Activated naive CD4-positive, alpha-beta T cell treated with anti-CD3 and anti-CD28 coated beads for 36 hours (primary cell): Measurements from ENCODE around the gene GNPDA1. TPM values are rescaled to one million over a fixed set of nuclear protein-coding genes. Genes with fewer than 3 reads are reported as not detected.
A peak's percentile ranks its signal among the peaks of the same experiment; 100 is the strongest.

Experiments used
- CTCF ChIA-PET: fragments of 350-600 bp; sonication (Branson Sonifier 250); formaldehyde crosslinking; loops from one replicate; lab custom pipeline; 2021; ENCODE audit warnings: antibody characterized with exemption; lab: Charles Lee
- DNase-seq: peaks from one replicate; pipeline ENCODE4 v3.0.0-alpha.2; 2020
- H3K27ac Mint-ChIP-seq: one replicate; pipeline ENCODE4 v1.8.0; 2021; ENCODE audit warnings: mild to moderate bottlenecking, mixed read lengths
- H3K27me3 Mint-ChIP-seq: one replicate; pipeline ENCODE4 v1.8.0; 2021; ENCODE audit warnings: low read depth, mixed read lengths
- H3K36me3 Mint-ChIP-seq: one replicate; pipeline ENCODE4 v1.8.0; 2021; ENCODE audit warnings: low read depth, mixed read lengths
- H3K4me1 Mint-ChIP-seq: one replicate; pipeline ENCODE4 v1.8.0; 2021; ENCODE audit warnings: low read depth, mixed read lengths
- H3K4me3 Mint-ChIP-seq: one replicate; pipeline ENCODE4 v1.8.0; 2021; ENCODE audit warnings: mild to moderate bottlenecking, moderate library complexity, mixed read lengths
- H3K9me3 Mint-ChIP-seq: one replicate; pipeline ENCODE4 v1.8.0; 2021; ENCODE audit warnings: mixed read lengths
- intact Hi-C: fragments of 100-400 bp; cut with micrococcal nuclease; formaldehyde crosslinking; loops from one replicate; pipeline ENCODE4 v1.15.1; 2023
- total RNA-seq, 2 experiments: library from RNA; stranded (reverse); gene quantifications; one replicate each; pipeline ENCODE4 v1.2.3, GENCODE V29; 2021

GNPDA1 gene
- total RNA-seq, 2 experiments from 2014 or later, result 250 to 259 TPM

GRCh38 chr5:142006363-142007236 is 6.2 kb downstream of the GNPDA1 start:
- H3K27me3 Mint-ChIP-seq, result no peaks in the 10 kb centered on the region
- CTCF ChIA-PET, result interaction anchor here (0.6 to 12.7 kb wide), 16 partner anchors 9 to 315 kb away, joined by 3 to 137 read pairs (median 4); partner anchors contain the start of gene RNF14
- H3K9me3 Mint-ChIP-seq, result peaks cover 3% of the 10 kb centered on the region
- H3K4me3 Mint-ChIP-seq, result peak overlapping the region; percentile 69
- peak overlapping the region; percentile 100 for H3K27ac Mint-ChIP-seq
- H3K4me1 Mint-ChIP-seq, result peaks cover 87% of the 10 kb centered on the region
- peak; percentile 86 for DNase-seq
- intact Hi-C loops, result loop anchor here (1.0 to 2.0 kb wide), 6 partner anchors 9 to 350 kb away; partner anchors contain the start of gene RNF14
- peaks cover 87% of the 10 kb centered on the region for H3K36me3 Mint-ChIP-seq

- CTCF ChIA-PET, result interaction anchor here (0.9 to 5.6 kb wide), 4 partner anchors 11 to 140 kb away, joined by 3 to 51 read pairs (median 5); partner anchors contain the start of genes GNPDA1 and NDFIP1
- Mint-ChIP-seq H3K27me3 (no peaks in the 10 kb centered on the region), H3K36me3 (peaks cover 79% of the 10 kb centered on the region), H3K9me3 (peaks cover 3% of the 10 kb centered on the region), H3K4me1 (peaks cover 76% of the 10 kb centered on the region), H3K27ac (peak overlapping the region; percentile 100), H3K4me3 (no peak overlapping the region)
- intact Hi-C loops, result no loop called here
- no peak for DNase-seq
These were observed 9.5 kb downstream of the GNPDA1 start for GRCh38 chr5:142003266-142003800.

- H3K9me3 Mint-ChIP-seq, result no peaks in the 10 kb centered on the region
- intact Hi-C loops, result loop anchor here (2.0 kb wide), 1 partner anchor 14 kb away; no protein-coding TSS in a partner anchor
- CTCF ChIA-PET, result interaction anchor here (0.6 to 5.6 kb wide), 18 partner anchors 9 to 187 kb away, joined by 3 to 51 read pairs (median 4); partner anchors contain the start of genes GNPDA1 and RNF14
- peaks cover 53% of the 10 kb centered on the region for H3K4me1 Mint-ChIP-seq
- H3K36me3 Mint-ChIP-seq, result peaks cover 61% of the 10 kb centered on the region
- DNase-seq, result peak; percentile 66
- H3K27ac Mint-ChIP-seq, result peak overlapping the region; percentile 100
- H3K4me3 Mint-ChIP-seq, result no peak overlapping the region
- no peaks in the 10 kb centered on the region for H3K27me3 Mint-ChIP-seq
These were observed 11.9 kb downstream of the GNPDA1 start for GRCh38 chr5:142000704-142001484.

GRCh38 chr5:142000173-142000572 is 12.7 kb downstream of the GNPDA1 start:
- H3K27me3 Mint-ChIP-seq, result no peaks in the 10 kb centered on the region
- no peaks in the 10 kb centered on the region for H3K9me3 Mint-ChIP-seq
- H3K36me3 Mint-ChIP-seq, result peaks cover 56% of the 10 kb centered on the region
- H3K27ac Mint-ChIP-seq, result peak overlapping the region; percentile 100
- no peak overlapping the region for H3K4me3 Mint-ChIP-seq
- CTCF ChIA-PET, result interaction anchor here (0.6 to 5.6 kb wide), 15 partner anchors 10 to 188 kb away, joined by 3 to 51 read pairs (median 5); partner anchors contain the start of genes GNPDA1 and RNF14
- DNase-seq, result no peak
- intact Hi-C loops, result loop anchor here (2.0 kb wide), 1 partner anchor 15 kb away; no protein-coding TSS in a partner anchor
- peaks cover 48% of the 10 kb centered on the region for H3K4me1 Mint-ChIP-seq

- Mint-ChIP-seq H3K27ac (no peak overlapping the region), H3K36me3 (peaks cover 51% of the 10 kb centered on the region)
- intact Hi-C loops, result no loop called here
These were observed 15.4 kb downstream of the GNPDA1 start for GRCh38 chr5:141997358-141997960.

GRCh38 chr5:141995656-141996055 is 17.2 kb downstream of the GNPDA1 start:
- Mint-ChIP-seq H3K36me3 (peaks cover 40% of the 10 kb centered on the region), H3K27me3 (no peaks in the 10 kb centered on the region), H3K9me3 (no peaks in the 10 kb centered on the region), H3K27ac (no peak overlapping the region), H3K4me1 (peaks cover 17% of the 10 kb centered on the region), H3K4me3 (no peak overlapping the region)
- CTCF ChIA-PET, result interaction anchor here (8.8 kb wide), 1 partner anchor 16 kb away, joined by 137 read pairs; the partner anchor contains the start of gene GNPDA1
- DNase-seq, result no peak
- intact Hi-C loops, result no loop called here

More at GRCh38 chr5:141997358-141997960, 15.4 kb downstream of the GNPDA1 start:
- CTCF ChIA-PET, result interaction anchor here (0.7 to 1.0 kb wide), 3 partner anchors 141 to 148 kb away, joined by 3 to 4 read pairs (median 4); no protein-coding TSS in a partner anchor
- Mint-ChIP-seq H3K9me3 (no peaks in the 10 kb centered on the region), H3K27me3 (no peaks in the 10 kb centered on the region), H3K4me3 (no peak overlapping the region), H3K4me1 (peaks cover 30% of the 10 kb centered on the region)
- no peak for DNase-seq

GRCh38 chr5:141994511-141995136 is 18.2 kb downstream of the GNPDA1 start:
- intact Hi-C loops, result loop anchor here (5.0 kb wide), 1 partner anchor 553 kb away; no protein-coding TSS in a partner anchor
- DNase-seq, result no peak
- Mint-ChIP-seq H3K27ac (no peak overlapping the region), H3K9me3 (no peaks in the 10 kb centered on the region), H3K36me3 (peaks cover 33% of the 10 kb centered on the region), H3K27me3 (no peaks in the 10 kb centered on the region), H3K4me1 (peaks cover 13% of the 10 kb centered on the region), H3K4me3 (no peak overlapping the region)
- CTCF ChIA-PET, result interaction anchor here (0.9 to 8.8 kb wide), 5 partner anchors 17 to 154 kb away, joined by 3 to 137 read pairs (median 3); partner anchors contain the start of genes GNPDA1 and RNF14

- no peaks in the 10 kb centered on the region for H3K9me3 Mint-ChIP-seq
- intact Hi-C loops, result loop anchor here (1.0 to 5.0 kb wide), 5 partner anchors 23 to 707 kb away; no protein-coding TSS in a partner anchor
- no peak overlapping the region for H3K4me3 Mint-ChIP-seq
- peaks cover 13% of the 10 kb centered on the region for H3K4me1 Mint-ChIP-seq
- peaks cover 33% of the 10 kb centered on the region for H3K36me3 Mint-ChIP-seq
- CTCF ChIA-PET, result interaction anchor here (0.5 to 9.4 kb wide), 15 partner anchors 13 to 787 kb away, joined by 3 to 137 read pairs (median 4); partner anchors contain the start of genes GNPDA1 and RNF14
- peak overlapping the region; percentile 53 for H3K27ac Mint-ChIP-seq
- no peaks in the 10 kb centered on the region for H3K27me3 Mint-ChIP-seq
- peak; percentile 95 for DNase-seq
These were observed 20.4 kb downstream of the GNPDA1 start for GRCh38 chr5:141992349-141992963.

- DNase-seq, result no peak
- H3K9me3 Mint-ChIP-seq, result no peaks in the 10 kb centered on the region
- intact Hi-C loops, result loop anchor here (5.0 kb wide), 1 partner anchor 558 kb away; no protein-coding TSS in a partner anchor
- H3K4me1 Mint-ChIP-seq, result peaks cover 10% of the 10 kb centered on the region
- peaks cover 35% of the 10 kb centered on the region for H3K36me3 Mint-ChIP-seq
- CTCF ChIA-PET, result interaction anchor here (0.7 to 9.4 kb wide), 16 partner anchors 10 to 559 kb away, joined by 3 to 137 read pairs (median 6); partner anchors contain the start of genes GNPDA1 and RNF14
- H3K27me3 Mint-ChIP-seq, result no peaks in the 10 kb centered on the region
- H3K27ac Mint-ChIP-seq, result no peak overlapping the region
- no peak overlapping the region for H3K4me3 Mint-ChIP-seq
These were observed 23.1 kb downstream of the GNPDA1 start for GRCh38 chr5:141989720-141990119.

GRCh38 chr5:141986072-141986471 is 26.8 kb downstream of the GNPDA1 start:
- no peaks in the 10 kb centered on the region for H3K4me1 Mint-ChIP-seq
- no peaks in the 10 kb centered on the region for H3K9me3 Mint-ChIP-seq
- no peaks in the 10 kb centered on the region for H3K27me3 Mint-ChIP-seq
- DNase-seq, result no peak
- CTCF ChIA-PET, result interaction anchor here (0.6 to 9.4 kb wide), 6 partner anchors 10 to 362 kb away, joined by 3 to 126 read pairs (median 4); partner anchors contain the start of gene RNF14
- intact Hi-C loops, result no loop called here
- H3K27ac Mint-ChIP-seq, result no peak overlapping the region
- peaks cover 23% of the 10 kb centered on the region for H3K36me3 Mint-ChIP-seq
- no peak overlapping the region for H3K4me3 Mint-ChIP-seq
